Lung (tissue), 12 donors: ENCODE measurements around the gene RASA3. TPM values are rescaled to one million over a fixed set of nuclear protein-coding genes. Genes with fewer than 3 reads are reported as not detected.
"Not testable (repeated sequence)": the region's sequence is repeated elsewhere in the genome, so short reads cannot be mapped to it uniquely, and the experiment has no call there.

Source experiments
- ATAC-seq: fragments of 200-7000 bp; cut with Tn5 transposase; one replicate; pipeline ENCODE4 v1.9.1; 2020; ENCODE audit warnings: moderate number of reproducible peaks; ENCODE audit not compliant: insufficient read depth, low FRiP score
- DNase-seq, 3 donors: peaks; one replicate each; pipeline ENCODE4 v3.0.0-alpha.2; 2013 to 2017
- H3K27ac ChIP-seq, 2 donors: one replicate each; pipeline ENCODE4 v1.5.1; 2013; ENCODE audit warnings: mild to moderate bottlenecking in 2 of 2, moderate library complexity in 2 of 2, control low read depth in 1 of 2, inconsistent platforms in 1 of 2, low read depth in 1 of 2, low read length in 1 of 2
- H3K27me3 ChIP-seq, 3 donors: one replicate each; pipeline ENCODE4 v1.5.1; 2013; ENCODE audit warnings: low read length in 2 of 3; ENCODE audit not compliant: control insufficient read depth in 3 of 3, insufficient read depth in 3 of 3
- H3K36me3 ChIP-seq, 4 donors: one replicate each; pipeline ENCODE4 v1.5.1; 2013; ENCODE audit warnings: low read length in 4 of 4, mild to moderate bottlenecking in 1 of 4, moderate library complexity in 1 of 4; ENCODE audit not compliant: control insufficient read depth in 4 of 4, insufficient read depth in 4 of 4
- H3K4me1 ChIP-seq, 5 donors: one replicate each; pipeline ENCODE4 v1.5.1; 2013; ENCODE audit warnings: low read length in 5 of 5, mild to moderate bottlenecking in 2 of 5, moderate library complexity in 1 of 5; ENCODE audit not compliant: control insufficient read depth in 5 of 5, insufficient read depth in 5 of 5
- H3K4me3 ChIP-seq: one replicate; pipeline ENCODE4 v1.5.1; 2013; ENCODE audit warnings: mild to moderate bottlenecking, control low read depth, moderate library complexity
- H3K9ac ChIP-seq, 2 donors: one replicate each; pipeline ENCODE4 v1.5.1; 2013; ENCODE audit warnings: low read length in 2 of 2, control low read depth in 1 of 2; ENCODE audit not compliant: insufficient read depth in 1 of 2
- H3K9me3 ChIP-seq, 4 donors: one replicate each; pipeline ENCODE4 v1.5.1; 2013; ENCODE audit warnings: low read length in 3 of 4, mild to moderate bottlenecking in 1 of 4, moderate library complexity in 1 of 4; ENCODE audit not compliant: control insufficient read depth in 4 of 4, insufficient read depth in 3 of 4
- CTCF ChIP-seq: IDR thresholded peaks from 2 replicates; pipeline ENCODE4 v1.5.1; 2012; ENCODE audit warnings: mild to moderate bottlenecking; ENCODE audit errors: control extremely low read depth, extremely low read depth
- WGBS, 2 donors: extraction: QIAGEN DNeasy Blood & Tissue Kit; methylation state at CpG; one replicate each; pipeline ENCODE4 v1.1.7; 2013; 5-methylcytosine and 5-hydroxymethylcytosine counted together
- polyA plus RNA-seq, 2 donors: library from polyadenylated mRNA; stranded (reverse); fragments of 200-250 nt; gene quantifications; one replicate each; pipeline ENCODE4 v1.2.1, GENCODE V29; 2013
- total RNA-seq, 2 donors: library from RNA; depleted of rRNA in 1 of 2; stranded (reverse); fragments of >200 nt in 1 of 2; gene quantifications; one replicate each; pipeline ENCODE4 v1.2.1, GENCODE V29; 2014 to 2021
- donor health status: control.
- donor health status: control.
- donor health status: Bipolar disorder and iron deficiency.
- donor health status: healthy.
- donor health status: DM: yes; HTN: yes; CAD: no.

RASA3 gene
- total and polyA plus RNA-seq, 4 donors: 7.4 to 22.8 (median 16.2) TPM

GRCh38 chr13:114099191-114099590 is 33.2 kb downstream of the RASA3 start:
- peaks cover 0 to under 1% (median 0%) of the 10 kb centered on the region in 4 donors for H3K9me3 ChIP-seq
- peaks cover 0 to 21% (median 2%) of the 10 kb centered on the region in 5 donors for H3K4me1 ChIP-seq
- 50 to 64% methylated on average over 15 of the region's 15 CpGs for WGBS, 2 donors
- H3K9ac ChIP-seq: no peak overlapping the region
- no peak overlapping the region for H3K4me3 ChIP-seq
- DNase-seq (peak; percentile 57 to 88 (median 75)), ATAC-seq (peak; percentile 83)
- no peaks in the 10 kb centered on the region for H3K36me3 ChIP-seq
- H3K27ac ChIP-seq: no peak overlapping the region
- TF ChIP-seq CTCF: no peak
- no peaks in the 10 kb centered on the region for H3K27me3 ChIP-seq

- not testable (repeated sequence) for ATAC-seq, H3K27me3 ChIP-seq, H3K9me3 ChIP-seq, H3K27ac ChIP-seq, DNase-seq, H3K4me3 ChIP-seq, H3K9ac ChIP-seq, H3K36me3 ChIP-seq
- H3K4me1 ChIP-seq: peaks cover 0 to 21% (median 2%) of the 10 kb centered on the region in 5 donors
- 80 to 91% methylated on average over 9 to 11 of the region's 14 CpGs for WGBS, 2 donors
These were observed 33.8 kb downstream of the RASA3 start for GRCh38 chr13:114098689-114099056.

- Histone ChIP-seq H3K9ac (no peak overlapping the region), H3K4me3 (no peak overlapping the region), H3K27ac (no peak overlapping the region), H3K27me3 (no peaks in the 10 kb centered on the region), H3K4me1 (peaks cover 0 to 21% (median 2%) of the 10 kb centered on the region in 5 donors), H3K36me3 (no peaks in the 10 kb centered on the region), H3K9me3 (peaks cover 0 to 2% (median 0%) of the 10 kb centered on the region in 4 donors)
- 85 to 93% methylated on average over 27 of the region's 27 CpGs for WGBS, 2 donors
- no peak for TF ChIP-seq CTCF
- DNase-seq: peak in 1 of 3 donors; percentile 12
- ATAC-seq: no peak
These were observed 34.3 kb downstream of the RASA3 start for GRCh38 chr13:114097893-114098688.

GRCh38 chr13:114097212-114097892 is 35.1 kb downstream of the RASA3 start:
- H3K27ac ChIP-seq: no peak overlapping the region
- 87 to 88% methylated on average over 25 of the region's 25 CpGs for WGBS, 2 donors
- DNase-seq (peak in 1 of 3 donors; percentile 9), ATAC-seq (no peak)
- H3K4me3 ChIP-seq: no peak overlapping the region
- TF ChIP-seq CTCF: no peak
- H3K9me3 ChIP-seq: peaks cover 0 to 7% (median 1%) of the 10 kb centered on the region in 4 donors
- no peaks in the 10 kb centered on the region for H3K27me3 ChIP-seq
- no peak overlapping the region for H3K9ac ChIP-seq
- peaks cover 0 to 21% (median 2%) of the 10 kb centered on the region in 5 donors for H3K4me1 ChIP-seq
- no peaks in the 10 kb centered on the region for H3K36me3 ChIP-seq
